Stomach (tissue), 4 donors: ENCODE measurements around the gene KIF11.

Source experiments
- EP300 ChIP-seq: sonication (generic); formaldehyde crosslinking; IDR thresholded peaks from one replicate; pipeline ENCODE4 v1.6.1; 2017; ENCODE audit warnings: antibody characterized with exemption
- POLR2A ChIP-seq, 4 donors: fragments of 450-650 bp; IDR thresholded peaks; one replicate each; pipeline ENCODE4 v1.6.1; 2016; ENCODE audit warnings: antibody characterized with exemption in 4 of 4, control low read depth in 2 of 4, mild to moderate bottlenecking in 1 of 4, moderate library complexity in 1 of 4
- POLR2AphosphoS5 ChIP-seq, 3 donors: sonication (generic); formaldehyde crosslinking; IDR thresholded peaks; one replicate each; pipeline ENCODE4 v1.6.1; 2016; ENCODE audit warnings: antibody characterized with exemption in 3 of 3
- TF ChIP-seq, protein P1 (sequence below), 7 experiments: fragments of 450-650 bp in 4 of 7; fragments of 200-600 bp in 3 of 7; sonication (generic) in 3 of 7; IDR thresholded peaks; one replicate each; pipeline ENCODE4 v1.5.1; 2016 to 2019; ENCODE audit warnings: antibody characterized with exemption in 7 of 7, control low read depth in 2 of 7, mild to moderate bottlenecking in 1 of 7

- TF ChIP-seq POLR2A (IDR thresholded peaks at IDR 0.05) (no peak), EP300 (no peak), POLR2AphosphoS5 (IDR thresholded peaks at IDR 0.05) (no peak)
- TF ChIP-seq, protein P1, sequence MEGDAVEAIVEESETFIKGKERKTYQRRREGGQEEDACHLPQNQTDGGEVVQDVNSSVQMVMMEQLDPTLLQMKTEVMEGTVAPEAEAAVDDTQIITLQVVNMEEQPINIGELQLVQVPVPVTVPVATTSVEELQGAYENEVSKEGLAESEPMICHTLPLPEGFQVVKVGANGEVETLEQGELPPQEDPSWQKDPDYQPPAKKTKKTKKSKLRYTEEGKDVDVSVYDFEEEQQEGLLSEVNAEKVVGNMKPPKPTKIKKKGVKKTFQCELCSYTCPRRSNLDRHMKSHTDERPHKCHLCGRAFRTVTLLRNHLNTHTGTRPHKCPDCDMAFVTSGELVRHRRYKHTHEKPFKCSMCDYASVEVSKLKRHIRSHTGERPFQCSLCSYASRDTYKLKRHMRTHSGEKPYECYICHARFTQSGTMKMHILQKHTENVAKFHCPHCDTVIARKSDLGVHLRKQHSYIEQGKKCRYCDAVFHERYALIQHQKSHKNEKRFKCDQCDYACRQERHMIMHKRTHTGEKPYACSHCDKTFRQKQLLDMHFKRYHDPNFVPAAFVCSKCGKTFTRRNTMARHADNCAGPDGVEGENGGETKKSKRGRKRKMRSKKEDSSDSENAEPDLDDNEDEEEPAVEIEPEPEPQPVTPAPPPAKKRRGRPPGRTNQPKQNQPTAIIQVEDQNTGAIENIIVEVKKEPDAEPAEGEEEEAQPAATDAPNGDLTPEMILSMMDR (IDR thresholded peaks at IDR 0.05) = no peak
These were observed 85.3 kb downstream of the KIF11 start for GRCh38 chr10:92678206-92678605.
